ENCODE data around the gene MRPS9.

DNA sequence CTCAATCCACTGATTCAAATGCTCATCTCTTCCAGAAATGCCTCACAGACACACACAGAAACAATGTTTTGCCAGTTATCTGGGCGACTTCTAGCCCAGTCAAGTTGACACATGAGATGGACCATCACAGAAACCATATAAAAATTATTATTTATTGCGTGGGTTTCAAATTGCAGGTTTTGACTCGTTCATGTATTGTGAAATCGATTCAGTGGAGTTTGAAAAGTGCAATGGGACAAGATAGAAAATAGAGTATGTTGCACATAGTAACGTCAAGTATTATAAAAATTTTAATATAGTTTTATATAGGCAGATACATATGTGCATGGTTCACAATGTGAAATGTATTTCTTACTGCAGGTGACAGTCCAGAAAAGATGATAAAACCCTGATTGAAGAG is 100.8 kb downstream of the MRPS9 start:
- no peak for TF ChIP-seq TAF1 (IDR thresholded peaks at IDR 0.05; ENCODE audit: borderline replicate concordance, low read depth, low read length)
- TF ChIP-seq POLR2AphosphoS5 (IDR thresholded peaks at IDR 0.05; ENCODE audit: low read depth, low read length), result no peak
